GM19455 (cell line): ENCODE data around the gene UAP1L1.
A peak's percentile ranks its signal among the peaks of the same experiment; 100 is the strongest.
"Not testable (repeated sequence)": the region's sequence is repeated elsewhere in the genome, so short reads cannot be mapped to it uniquely, and the experiment has no call there.

ENCODE experiments used
- ATAC-seq: cut with Tn5 transposase; IDR thresholded peaks from one replicate; pipeline ENCODE4 v1.9.1; 2021; ENCODE audit not compliant: unreplicated experiment

The UAP1L1 gene

GRCh38 chr9:137077010-137077747 is at the start of gene UAP1L1:
UAP1L1 (plus strand) TSS chr9:137077517; CDS start chr9:137077533, 16 bp downstream.
- peak; percentile 48 for ATAC-seq

- ATAC-seq: no peak
These were observed 48.9 kb upstream of the UAP1L1 start for GRCh38 chr9:137028263-137029057.

- ATAC-seq: no peak
These were observed 48.0 kb upstream of the UAP1L1 start for GRCh38 chr9:137029058-137029936.

GRCh38 chr9:137030006-137030405 is 47.3 kb upstream of the UAP1L1 start:
- no peak for ATAC-seq

GRCh38 chr9:137030538-137031527 is 46.5 kb upstream of the UAP1L1 start:
- ATAC-seq: no peak

GRCh38 chr9:137031904-137032640 is 45.2 kb upstream of the UAP1L1 start, which contains the start of gene FUT7:
FUT7 (minus strand) TSS chr9:137032088; CDS start chr9:137031991, 97 bp downstream.
- ATAC-seq: no peak

- ATAC-seq: no peak
These were observed 44.5 kb upstream of the UAP1L1 start for GRCh38 chr9:137032858-137033257.

- ATAC-seq: not testable (repeated sequence)
These were observed 43.8 kb upstream of the UAP1L1 start for GRCh38 chr9:137033481-137033880.

GRCh38 chr9:137034039-137034708 is 43.1 kb upstream of the UAP1L1 start:
- no peak for ATAC-seq

- ATAC-seq: no peak
These were observed 42.4 kb upstream of the UAP1L1 start for GRCh38 chr9:137034709-137035506.

GRCh38 chr9:137035507-137035834 is 41.8 kb upstream of the UAP1L1 start:
- ATAC-seq: no peak

GRCh38 chr9:137035937-137036336 is 41.4 kb upstream of the UAP1L1 start:
- no peak for ATAC-seq

- ATAC-seq: no peak
These were observed 40.3 kb upstream of the UAP1L1 start for GRCh38 chr9:137037035-137037434.

- no peak for ATAC-seq
These were observed 39.8 kb upstream of the UAP1L1 start for GRCh38 chr9:137037483-137037882.

- no peak for ATAC-seq
These were observed 38.4 kb upstream of the UAP1L1 start for GRCh38 chr9:137038916-137039315.

GRCh38 chr9:137039611-137040366 is 37.5 kb upstream of the UAP1L1 start:
- ATAC-seq: no peak

GRCh38 chr9:137040568-137040967 is 36.7 kb upstream of the UAP1L1 start:
- no peak for ATAC-seq
